Cerebellar cortex (tissue), 1 donor: ENCODE results near the gene ME3.

Experiments used
- DNase-seq: peaks from one replicate; pipeline ENCODE4 v3.0.0-alpha.2; 2015; ENCODE audit warnings: low spot score

Gene ME3

DNA sequence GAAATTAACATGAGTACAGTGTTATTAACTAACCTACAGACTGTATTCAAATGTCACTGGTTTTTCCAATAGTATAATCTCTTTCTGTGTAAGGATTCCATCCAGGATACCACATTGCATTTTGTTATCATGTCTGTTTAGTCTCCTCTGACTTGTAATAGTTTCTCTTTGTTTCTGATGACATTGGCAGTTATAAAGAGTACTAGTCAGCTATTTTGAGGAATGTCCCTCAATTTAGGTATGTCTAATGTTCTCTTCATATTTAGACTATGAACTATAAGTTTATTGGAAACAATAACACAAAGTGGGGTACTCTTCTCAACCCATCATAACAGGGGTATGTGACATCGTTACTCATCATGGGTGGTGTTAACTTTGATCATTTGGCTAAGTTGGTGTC lies 20.3 kb upstream of the ME3 start:
- no peak for DNase-seq

GRCh38 chr11:86692317-86692716 lies 19.9 kb upstream of the ME3 start:
- DNase-seq, result no peak

- no peak for DNase-seq
Measured at GRCh38 chr11:86688398-86689179, 16.2 kb upstream of the ME3 start.

DNA sequence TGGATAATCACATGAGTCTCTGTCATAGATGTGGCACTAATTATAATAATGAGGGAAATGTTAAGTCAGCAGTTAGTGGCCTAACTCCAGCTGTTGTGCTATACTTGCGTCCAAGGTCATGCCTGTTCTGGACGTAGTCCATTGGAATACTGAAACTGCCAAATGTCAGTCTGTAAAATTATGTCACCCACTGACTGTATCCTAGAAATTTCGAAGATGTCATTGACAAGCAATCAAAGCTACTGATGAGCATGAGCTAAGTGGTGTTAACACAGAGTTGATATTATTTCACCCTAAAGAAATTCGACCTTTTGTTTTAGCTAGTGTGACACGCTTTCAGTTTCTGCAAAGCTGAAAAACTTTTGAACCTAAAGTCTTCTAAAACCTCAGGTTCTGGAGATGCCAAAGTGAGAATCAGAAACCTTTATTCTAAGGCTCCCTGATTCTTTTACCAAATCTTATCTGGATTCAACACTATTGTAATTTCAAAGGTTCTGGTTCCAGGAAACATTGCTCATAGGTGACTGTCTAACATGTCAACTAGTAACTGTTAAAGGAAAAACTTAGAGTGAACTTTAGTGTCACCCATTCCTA lies 14.9 kb upstream of the ME3 start:
- DNase-seq, result no peak

GRCh38 chr11:86686531-86686930 lies 14.1 kb upstream of the ME3 start:
- DNase-seq, result no peak

GRCh38 chr11:86681483-86681756 lies 9.0 kb upstream of the ME3 start:
- DNase-seq, result no peak

DNA sequence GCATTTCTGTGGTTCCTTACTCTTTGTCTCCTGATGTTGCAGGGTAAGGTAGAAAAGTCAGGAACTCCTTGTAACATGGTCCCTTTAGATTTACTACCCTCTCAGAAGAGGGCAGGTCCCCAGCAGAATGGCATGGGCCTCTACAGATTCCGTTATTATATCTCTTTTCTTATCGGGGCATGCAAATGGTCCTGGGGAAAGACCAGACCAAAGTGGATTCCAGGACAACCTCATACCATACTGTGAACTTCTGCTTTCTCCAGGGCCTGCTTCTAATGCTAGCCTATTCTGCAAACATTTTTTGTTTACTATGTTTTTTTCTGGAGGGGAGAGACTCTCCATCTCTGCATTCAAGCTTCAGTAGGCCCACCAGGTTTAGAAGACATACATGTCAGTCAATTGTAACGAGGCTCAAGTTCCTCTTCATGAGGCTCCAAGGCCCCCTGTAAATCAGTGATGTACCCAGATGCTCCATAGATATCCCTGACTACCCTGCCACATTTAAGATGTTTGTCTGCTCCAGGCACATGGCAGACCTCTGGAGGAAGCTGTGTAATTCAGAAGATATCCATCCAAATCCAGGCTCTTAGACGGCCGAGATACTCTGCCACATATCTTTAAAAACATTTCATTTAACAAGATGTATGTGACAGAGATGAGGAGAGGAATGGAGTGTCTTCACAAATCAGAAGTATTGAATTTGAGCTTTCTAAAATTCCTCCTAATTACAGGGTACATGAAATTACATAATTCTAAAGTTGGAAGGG lies 8.5 kb upstream of the ME3 start:
- no peak for DNase-seq

DNA sequence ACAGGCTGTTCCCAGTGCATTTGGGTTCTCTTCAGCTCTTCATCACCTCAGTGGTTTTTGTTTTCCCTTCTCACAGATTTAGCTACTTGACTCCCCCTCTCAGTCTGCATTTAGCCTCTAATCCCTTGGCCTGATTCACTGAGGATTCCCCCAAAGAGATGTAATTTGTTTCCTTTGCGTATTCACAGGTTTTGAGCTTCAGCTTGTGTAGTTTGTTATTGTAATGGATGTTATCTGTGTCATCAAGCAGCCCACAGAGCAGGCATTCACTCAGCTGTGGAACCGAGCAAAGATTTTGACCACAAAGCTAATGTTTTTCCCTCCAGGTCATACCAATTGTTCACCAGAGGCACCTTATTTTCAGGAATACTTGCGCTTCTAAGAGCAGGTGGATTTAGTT lies 6.4 kb upstream of the ME3 start:
- no peak for DNase-seq

DNA sequence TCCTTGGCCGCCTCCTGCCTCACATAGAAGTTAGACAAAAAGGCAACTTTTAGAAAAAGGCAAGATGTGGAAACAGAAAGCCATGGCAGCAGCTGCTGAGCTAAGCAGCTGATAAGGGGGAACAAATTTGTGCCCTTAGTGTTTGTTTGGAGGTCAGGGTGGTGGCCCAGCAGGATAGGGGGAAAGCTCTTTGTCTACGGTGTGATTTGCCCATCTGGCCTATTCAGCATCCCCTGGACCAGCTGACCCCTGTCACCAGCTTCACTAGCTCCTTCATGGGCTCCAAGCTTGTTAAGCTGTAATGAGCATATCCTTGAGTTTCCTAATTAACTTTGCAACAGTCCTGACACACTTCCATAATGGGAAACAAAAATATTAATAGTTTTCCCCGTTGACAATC lies 5.9 kb upstream of the ME3 start:
- no peak for DNase-seq

- DNase-seq, result peak; percentile 62
Measured at GRCh38 chr11:86676533-86677154, 4.2 kb upstream of the ME3 start.

DNA sequence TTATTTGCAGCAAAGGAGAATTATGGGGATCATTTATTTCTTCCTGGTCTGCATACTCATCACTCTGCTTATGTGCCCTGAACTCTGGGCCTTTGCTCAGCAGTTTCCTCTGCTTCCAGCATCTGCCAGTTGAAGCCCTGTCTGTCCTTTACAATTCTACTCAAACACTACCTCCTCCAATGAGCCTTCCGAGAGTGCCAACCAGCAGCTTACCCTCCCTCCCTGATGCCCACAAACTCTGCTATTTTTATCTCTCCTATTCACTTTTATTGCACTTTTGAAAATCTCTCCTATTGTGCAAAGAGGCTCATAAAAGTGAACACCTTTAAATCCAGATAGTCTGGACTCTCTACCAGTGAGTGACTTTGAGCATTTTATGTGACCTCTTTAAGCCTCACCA lies 3.6 kb upstream of the ME3 start:
- DNase-seq, result no peak

DNA sequence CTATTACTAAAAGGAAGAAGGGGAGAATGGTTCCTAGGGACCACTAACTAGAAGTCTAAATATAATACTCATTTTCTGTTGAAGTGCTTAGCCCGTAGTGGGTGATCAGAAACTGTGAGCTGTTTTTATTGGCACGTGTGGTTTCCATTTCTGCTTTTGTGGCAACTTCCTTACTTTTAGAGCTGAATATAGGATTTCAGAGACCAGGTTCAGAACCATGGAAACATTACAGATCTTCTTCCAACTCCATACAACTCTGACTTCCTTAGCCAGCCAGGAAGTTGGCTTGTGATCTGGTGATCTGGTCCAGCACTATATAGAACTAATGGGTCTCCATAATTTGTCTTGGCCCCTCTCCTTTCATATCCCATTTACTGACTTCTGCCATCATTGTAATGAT lies 2.6 kb upstream of the ME3 start:
- no peak for DNase-seq

DNA sequence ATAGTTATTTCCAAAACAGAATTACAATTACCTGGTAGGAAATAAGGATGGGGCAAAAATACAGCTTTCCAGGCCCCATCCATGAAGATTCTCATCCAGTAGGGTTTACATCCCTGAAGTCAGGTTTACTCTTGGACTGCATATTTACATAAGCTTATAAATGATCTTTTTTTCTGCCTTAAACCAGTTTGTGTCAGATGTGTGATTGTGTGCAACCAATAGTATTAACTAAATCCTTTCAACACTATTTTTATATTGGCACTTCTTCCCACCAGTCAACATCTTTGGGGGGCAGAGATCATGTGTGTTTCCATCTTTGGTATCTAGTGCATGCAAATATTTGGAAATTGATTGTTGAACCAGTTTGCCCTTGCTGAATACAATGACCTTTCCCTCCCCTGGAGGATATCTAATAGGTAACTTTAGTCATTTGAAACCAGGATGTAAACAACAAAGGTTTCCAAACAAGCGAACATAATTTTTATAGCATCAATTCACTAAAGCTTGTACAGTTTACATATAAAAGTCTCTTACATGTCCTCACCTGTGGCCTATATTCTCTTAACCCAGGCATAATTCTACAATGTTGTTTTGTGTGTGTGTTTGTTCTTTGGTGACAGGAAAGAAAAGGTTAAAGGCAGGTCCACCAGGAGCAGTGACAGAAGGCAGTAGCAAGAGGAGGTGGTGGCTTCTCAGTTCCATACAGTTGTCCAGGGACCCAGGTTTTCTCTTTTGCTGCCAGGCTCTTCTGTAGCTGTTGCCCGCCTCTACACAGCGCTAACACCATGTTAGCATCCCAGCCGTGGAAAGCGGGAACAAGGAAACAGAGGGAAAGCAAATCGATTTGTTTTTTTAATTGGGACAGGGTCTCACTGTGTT lies 1.7 kb upstream of the ME3 start:
- DNase-seq, result no peak

DNA sequence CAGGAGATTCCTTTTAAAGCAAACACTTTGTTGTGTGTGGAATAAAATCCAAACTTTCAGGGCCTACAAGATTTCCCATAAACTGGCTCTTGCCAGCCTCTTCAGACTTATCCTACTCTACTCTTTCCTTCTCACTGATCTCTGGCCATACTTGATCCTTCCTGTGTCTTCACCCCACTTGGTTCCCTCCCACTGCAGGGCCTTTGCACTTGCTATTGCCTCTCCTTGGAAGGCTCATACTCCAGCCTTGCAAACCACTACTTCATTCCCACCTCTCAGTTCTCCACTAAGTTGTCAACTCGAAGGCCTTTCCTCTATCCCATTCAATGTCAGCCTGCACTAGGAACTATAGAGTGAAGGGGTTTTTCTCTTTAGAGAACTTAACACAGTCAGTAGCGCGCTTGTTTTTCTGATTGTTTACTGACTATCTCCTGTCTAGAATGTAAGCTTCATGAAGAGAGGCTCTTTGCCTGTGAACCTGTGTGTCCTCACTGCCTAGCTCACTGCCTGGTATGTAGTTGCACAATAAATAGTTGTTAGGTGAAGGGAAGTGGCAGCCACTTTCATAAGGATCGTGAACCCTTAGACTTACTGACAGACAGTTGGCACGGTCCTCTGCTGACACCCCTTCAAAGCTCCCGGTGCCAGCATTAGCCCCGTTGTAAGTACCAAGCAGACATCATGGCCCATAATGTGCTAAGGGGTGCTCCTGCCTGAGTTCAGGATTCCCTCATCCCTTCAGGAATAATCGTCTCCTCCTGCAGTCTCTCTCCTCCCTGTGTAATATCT lies 833 bp upstream of the ME3 start:
- no peak for DNase-seq

DNA sequence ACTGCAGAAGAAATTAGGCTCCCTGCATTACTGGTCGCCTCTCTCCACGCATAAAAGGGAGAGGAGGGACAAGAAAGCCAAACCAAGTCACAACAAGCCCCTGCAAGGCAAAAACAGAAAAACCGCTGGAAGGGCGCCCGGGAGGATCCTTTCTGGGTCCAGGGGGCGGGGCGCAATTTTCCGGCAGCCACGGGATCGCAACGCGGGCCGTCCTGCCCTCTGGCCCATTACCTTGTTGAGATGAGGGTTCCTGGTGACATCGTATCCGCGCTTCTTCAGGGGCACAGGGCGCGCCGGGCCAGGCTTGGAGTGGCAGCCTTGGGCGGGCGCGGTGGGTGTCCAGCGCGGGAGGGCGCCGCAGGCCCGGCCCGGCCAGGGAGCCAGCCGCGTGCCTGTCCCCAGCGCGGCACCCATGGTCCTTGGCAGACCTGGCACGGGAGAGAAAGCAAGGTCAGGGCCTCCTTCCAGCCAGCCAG lies 847 bp downstream of the ME3 start:
- peak; percentile 54 for DNase-seq

GRCh38 chr11:86670911-86671310 lies 1.5 kb downstream of the ME3 start:
- peak; percentile 34 for DNase-seq

DNA sequence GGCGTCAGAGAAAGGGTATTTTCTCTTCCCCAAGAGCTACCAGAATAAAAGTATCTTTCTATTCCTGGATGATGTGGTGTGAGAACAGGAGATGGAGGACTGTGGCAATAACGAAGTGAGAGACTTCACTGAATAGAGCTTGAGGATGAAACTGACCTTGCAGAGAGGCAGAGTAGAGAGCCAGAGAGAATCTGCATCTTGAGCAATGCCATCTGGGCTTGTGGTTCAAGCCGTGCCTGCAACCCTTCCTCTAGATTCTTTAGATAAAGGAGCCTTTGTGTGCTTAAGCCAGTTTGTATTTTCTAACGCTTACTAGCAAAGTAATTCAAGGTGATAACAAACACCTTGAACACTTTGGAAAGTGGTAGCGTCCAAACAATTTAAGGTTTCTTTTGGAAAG lies 2.2 kb downstream of the ME3 start:
- peak; percentile 49 for DNase-seq

DNA sequence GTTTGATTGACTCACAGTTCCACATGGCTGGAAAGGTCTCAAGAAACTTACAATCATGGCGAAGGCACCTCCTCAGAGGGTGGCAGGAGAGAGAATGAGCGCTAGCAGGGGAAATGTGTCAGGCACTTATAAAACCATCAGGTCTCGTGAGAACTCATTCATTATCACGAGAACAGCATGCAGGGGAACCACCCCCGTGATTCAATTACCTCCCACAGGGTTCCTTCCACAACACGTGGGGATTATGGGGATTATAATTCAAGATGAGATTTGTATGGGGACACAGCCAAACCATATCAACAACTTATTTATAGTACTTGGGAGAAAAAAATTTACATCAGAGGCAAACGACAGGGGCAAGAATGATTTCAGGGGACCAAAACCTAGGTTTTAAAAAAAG lies 3.0 kb downstream of the ME3 start:
- DNase-seq, result peak; percentile 25

GRCh38 chr11:86668929-86669328 lies 3.5 kb downstream of the ME3 start:
- peak; percentile 28 for DNase-seq

- DNase-seq, result no peak
Measured at GRCh38 chr11:86666193-86666592, 6.2 kb downstream of the ME3 start.

GRCh38 chr11:86664930-86665329 lies 7.5 kb downstream of the ME3 start:
- no peak for DNase-seq
